NCI-H187 (cell line): ENCODE measurements around the gene PRND.
"Not testable (repeated sequence)": the region's sequence is repeated elsewhere in the genome, so short reads cannot be mapped to it uniquely, and the experiment has no call there.

Experiments used
- DNase-seq, 2 experiments: peaks; one replicate each; lab custom pipeline; 2025; lab: John Stamatoyannopoulos, UW

The PRND gene

DNA sequence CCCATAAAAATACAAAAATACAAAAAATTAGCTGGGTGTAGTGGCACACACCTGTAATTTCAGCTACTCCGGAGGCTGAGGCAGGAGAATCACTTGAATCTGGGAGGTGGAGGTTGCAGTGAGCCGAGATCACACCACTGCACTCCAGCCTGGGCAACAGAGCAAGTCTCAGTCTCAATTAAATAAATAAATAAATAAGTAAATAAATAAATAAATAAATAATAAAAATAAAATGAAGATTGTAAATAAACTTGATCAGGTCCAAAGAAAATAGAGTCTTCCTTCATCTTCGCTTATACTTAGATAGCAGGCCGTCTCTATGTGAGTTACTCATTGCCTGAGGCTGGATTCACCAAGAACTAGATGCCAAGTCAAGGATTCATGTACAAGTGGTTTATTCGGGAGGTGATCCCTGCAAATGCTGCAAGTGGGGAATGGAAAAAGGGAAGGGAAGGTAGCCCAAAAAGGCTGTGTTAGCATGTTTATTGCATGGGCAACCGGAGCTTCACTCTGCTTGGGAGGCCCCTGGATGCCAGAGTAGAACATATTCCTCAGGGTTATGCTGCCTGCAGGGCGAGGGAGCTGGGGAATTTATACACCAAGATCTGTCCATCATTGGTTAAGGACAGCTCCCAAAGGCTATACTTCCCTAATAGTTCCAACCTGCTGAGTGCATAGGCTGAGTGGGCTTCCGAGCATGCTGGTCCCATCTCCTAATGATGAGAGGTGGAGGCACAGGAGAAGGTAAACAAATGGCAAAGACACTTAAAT, 16.3 kb downstream of the PRND start:
- DNase-seq: no peak

DNA sequence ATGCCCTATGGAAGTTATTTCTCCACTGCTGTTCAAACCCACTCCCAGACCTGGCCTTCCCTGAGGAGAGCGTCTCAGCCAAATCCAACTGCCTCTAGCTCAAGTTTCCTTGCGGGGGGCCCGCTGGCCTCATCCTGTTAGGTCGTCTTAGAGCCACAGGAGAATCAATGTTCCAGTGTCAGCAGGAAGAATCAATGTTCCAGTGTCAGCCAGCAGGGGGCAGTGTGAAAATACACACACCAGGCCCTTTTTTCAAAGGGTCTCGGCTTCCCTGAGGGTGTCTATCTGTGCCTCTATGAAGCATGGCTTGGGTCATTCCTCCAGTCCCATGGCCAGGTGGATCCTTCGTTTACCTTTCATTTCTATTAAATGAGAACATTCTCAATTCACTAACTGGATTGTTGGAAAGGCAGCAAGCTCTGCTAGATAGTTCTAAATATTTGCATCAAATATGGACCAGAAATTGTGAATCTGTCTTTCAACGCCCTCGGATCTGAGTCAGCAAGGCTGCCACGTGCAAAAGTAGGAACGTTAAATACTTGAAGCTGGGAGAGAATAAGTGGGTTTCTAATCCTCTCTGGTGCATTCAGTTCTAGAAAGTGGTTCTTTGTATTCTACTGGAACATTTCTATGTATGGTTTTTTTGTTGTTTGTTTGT, 19.2 kb downstream of the PRND start:
- DNase-seq: peak in 1 of 2 experiments; percentile 37

DNA sequence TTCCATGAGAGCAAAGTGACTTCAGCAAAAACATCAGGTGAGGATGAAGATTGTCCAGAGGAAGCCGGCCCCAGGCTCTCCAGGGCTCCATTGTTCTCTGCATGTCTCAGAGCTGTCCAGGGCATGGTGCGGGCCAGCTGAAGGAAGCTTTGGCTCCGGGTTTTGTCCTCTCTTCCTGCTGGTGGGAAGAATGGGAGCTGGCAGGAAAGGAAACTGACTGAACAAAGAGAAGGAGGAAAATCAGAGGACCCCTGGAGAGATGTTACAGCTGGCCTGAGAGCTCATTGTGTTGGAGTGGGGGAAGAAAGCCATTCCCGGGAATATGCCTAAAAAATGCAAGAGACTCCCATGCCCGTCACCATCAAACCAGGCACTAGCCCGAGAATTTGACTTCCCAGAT, 27.1 kb downstream of the PRND start:
- DNase-seq: no peak

DNA sequence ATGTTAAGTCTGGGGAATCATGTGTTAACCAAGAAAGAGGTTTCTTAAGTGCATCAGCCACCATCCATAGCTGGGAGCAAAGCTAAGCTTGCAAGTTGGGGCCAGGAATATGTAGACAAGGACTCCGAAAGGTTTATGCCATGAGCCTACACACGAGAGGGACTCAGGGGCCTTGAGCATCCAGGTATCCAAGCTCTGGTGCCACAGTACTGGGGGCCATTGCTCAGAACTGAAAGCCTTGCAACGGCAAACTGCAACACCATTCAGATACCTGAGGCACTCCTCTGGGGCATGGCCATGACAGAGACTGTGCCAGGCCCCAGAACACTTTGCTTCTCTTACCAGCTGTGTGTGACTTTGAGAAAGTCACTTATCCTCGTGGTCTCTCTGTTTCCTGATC, 27.6 kb downstream of the PRND start:
- DNase-seq: no peak

DNA sequence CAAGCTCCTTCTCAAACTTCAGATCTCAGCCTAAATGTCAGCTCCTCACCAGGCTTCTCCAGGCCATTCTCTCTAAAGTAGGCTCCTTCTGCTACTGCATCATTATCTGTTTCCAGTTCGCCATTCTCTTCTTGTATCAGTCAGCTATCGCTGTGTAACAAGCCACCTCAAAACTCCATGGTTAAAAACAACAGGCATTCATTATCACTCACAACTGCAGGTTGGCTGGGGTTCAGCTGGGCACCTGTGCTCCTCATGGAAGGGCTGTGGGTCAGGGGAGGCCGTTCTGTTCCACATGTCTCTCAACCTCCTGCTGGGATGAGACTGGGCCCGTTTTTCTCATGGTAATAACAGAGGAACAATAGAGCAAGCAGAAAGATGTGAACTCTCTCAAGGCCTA, 28.7 kb downstream of the PRND start:
- DNase-seq: no peak

DNA sequence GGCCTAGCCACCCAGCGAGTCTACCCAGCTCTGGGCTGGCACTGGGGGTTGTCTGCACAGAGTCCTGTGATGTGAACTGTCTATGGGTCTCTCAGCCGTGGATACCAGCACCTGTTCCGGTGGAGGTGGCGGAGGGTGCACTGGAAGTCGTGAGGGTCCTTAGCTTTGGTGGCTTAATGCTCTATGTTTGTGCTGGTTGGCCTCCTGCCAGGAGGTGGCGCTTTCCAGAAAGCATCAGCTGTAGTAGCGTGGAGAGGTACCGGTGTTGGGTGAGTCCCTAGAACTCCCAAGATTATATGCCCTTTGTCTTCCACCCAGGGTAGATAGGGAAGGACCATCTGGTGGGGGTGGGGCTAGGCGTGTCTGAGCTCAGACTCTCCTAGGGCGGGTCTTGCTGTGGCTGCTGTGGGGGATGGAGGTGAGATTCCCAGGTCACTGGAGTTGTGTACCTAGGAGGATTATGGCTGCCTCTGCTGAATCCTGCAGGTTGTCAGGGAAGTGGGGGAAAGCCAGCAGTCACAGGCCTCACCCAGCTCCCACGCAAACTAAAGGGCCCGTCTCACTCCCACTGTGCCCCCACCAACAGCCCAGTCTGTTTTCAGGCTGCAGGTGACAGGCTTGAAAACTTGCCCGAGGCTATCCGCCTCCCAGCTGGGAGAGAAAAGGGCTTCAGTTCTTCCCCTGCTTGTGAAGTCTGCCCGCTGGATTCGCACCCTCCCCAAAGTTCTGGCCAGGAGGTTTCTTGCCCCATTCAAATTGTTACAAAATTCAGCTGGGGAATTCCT, 37.6 kb downstream of the PRND start:
- DNase-seq: peak in 1 of 2 experiments; percentile 16

DNA sequence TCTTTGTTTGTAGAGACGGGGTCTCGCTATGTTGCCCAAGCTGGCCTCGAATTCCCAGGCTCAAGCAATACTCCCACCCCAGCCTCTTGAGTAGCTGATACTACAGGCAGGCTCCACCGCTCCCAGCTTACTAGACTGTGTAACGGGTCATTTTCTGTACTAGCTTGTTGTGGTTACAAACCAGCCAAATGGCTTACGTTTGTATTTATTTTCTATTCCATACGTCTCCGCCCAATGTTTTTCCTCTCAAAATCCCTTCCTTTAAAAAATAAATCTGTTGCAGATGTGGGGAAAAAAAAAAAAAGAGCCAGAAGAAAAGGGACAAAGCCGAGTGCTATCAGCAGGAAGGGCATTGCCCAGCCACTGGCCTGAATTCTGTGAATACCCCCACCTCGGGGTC, 41.6 kb downstream of the PRND start:
- no peak for DNase-seq

DNA sequence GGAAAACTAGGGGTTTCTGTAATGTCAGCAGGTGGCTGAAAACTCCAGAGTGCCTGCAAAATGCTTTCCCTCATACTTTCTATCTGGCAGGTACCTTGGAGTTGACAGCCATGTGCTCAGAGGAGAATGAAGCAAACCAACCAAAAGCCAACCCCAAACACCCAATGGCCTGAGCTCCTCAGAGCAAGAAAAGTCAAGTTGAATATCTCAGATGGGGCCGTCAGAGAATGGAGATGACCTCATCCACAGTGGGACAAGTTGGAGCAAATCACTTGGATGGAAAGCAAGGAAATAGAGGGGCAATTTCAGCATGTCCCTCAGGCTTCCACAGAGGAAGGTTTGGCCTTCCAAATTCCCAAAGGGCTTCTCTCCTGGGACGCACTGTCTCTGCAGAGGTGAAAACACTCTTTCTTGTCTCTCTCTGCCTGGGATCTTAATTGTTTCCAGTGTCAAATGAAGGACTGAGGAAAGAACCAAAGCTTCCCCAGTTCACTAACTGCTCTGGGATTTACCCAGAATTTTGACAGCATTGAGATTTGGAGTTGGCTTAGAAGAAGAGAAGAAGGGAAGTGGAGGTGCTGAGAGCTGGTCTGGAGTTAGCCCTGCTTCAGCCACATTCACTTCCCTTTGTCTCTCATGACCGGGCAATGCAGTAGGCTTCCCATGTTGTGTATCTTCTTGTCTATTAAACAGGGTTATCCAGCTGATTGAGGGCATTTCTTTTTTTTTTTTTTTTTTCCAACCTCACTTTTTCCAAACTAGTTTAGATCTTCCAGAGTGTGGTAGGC, 42.2 kb downstream of the PRND start:
- no peak for DNase-seq

DNA sequence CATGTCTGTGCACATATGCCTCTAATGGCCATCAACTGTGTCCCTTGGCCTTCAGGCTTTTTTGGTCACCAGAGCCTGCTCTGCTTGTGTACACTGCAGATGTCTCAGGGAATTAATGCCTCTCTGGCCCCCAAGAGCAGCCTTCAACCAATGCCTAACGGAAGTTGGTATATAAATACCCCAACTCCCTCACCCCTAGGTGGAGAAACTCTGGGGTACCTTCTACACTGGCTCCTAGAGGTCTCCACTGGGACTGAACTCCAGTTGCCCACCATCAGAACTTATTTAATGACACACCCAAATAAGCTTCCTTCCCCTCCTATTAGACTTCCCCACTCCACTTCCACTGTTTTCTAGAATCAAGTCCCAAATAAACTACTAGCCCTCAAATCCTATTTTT, 43.1 kb downstream of the PRND start:
- DNase-seq: no peak

DNA sequence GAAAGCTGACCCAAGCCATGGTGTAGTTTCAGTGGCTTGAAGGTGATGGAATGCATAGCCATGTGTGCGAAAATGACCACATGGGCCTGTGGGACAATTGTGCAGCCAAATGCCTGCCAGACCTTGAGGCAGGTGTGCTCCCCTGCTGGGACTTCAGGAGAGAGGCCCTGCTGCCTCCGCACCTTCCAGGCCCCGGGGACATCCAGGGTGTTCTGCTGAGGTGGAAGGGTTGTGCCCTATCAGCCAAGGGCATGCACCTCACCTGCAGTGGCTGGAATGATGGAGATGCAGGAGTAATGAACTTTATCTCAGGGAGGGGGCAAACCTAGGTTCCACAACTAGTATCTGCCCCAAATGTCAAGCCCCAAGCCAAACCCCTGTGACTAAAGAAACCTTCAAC, 44.0 kb downstream of the PRND start:
- DNase-seq: no peak

DNA sequence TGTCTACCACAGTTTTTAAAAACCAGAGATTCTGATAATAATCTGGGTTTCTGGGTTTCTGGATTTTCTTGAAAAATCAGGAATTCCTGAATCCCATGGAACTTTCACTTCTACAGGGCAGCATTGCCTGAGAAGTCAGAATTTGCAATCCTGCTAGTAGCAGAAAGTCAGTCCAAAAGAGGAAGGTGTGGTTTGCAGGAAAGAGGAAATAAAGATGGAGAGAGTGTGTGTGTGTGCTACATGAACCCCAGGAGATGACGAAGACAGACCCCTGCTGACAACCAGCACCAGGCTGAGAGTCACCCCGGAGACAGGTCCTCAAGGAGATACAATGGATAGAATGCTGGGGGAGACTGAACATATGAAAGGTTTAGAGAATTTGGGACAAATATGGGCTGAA, 44.9 kb downstream of the PRND start:
- no peak for DNase-seq

DNA sequence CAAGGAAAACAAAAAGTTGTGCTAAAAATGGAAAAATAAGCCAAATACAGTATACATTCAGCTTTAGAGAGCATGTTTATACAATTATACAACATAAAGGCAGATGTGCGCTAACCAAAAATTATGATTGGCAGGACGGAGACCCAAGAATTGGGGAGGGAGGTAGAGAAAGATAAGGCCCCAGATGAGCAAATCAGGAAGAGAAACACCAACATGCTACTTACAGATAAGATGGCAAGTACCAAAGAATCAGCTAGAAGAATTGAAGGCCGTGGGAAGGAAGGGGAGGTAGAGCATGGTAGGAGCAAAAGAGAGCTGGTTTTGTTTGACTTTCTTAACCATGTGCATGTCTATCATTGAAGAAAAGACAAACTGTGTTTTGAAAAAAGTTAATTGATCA, 45.4 kb downstream of the PRND start:
- no peak for DNase-seq

DNA sequence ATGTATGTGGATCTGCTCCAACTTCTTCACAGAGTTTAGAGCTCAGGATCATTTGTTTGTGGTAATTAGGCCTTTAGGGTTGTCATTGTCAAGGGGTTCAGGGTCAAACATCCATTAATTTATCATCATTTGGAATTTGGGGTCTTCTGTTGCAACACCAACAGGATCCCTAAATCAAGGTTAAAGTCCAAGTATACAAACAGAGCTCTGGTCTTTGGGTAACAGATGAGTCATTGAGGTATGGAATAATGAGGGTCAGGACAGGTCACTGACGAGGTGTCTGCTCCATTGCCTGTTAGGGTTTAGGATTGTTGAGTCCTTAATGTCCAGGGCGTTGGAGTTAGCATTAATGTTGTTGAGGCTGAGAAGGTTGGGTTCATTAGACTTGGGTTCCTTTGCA, 47.6 kb downstream of the PRND start:
- DNase-seq: no peak

DNA sequence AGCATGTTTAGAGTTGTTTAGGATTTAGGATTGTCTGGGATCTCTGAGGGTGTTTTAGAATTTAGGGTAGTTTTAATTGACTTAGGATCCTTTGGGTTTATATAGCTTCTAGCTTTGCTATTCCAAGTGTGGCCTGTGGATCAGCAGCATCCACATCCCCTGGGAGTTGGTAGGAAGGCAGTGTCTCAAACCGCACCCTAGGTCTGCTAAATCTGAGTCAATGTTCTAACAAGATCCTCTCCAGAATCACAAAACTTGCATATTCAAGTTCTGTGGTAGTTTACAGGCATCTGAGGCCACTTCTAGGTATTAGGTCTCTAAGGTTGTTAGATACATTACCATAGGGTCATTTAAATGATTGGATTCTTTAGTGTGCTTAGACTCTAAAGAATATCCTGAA, 48.3 kb downstream of the PRND start:
- no peak for DNase-seq

DNA sequence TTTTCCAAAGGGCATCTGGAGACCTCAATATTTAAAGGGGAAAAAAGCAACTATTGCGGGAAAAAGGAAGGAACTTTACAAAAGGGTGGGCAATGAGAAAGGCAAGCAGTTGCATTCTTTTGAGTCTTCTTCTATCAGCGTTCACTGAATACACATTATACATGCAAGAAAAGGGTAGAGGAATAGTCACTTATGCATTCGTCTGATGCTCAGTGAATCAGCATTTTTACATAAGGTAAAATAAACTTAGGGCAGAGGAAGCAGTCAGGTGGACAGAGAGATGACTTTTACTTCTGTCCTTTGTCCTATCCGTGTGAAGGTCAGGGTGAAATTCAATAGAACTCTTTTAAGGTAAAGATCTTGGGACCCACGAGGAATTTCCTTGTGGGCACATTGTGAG, 49.3 kb downstream of the PRND start:
- DNase-seq: no peak

DNA sequence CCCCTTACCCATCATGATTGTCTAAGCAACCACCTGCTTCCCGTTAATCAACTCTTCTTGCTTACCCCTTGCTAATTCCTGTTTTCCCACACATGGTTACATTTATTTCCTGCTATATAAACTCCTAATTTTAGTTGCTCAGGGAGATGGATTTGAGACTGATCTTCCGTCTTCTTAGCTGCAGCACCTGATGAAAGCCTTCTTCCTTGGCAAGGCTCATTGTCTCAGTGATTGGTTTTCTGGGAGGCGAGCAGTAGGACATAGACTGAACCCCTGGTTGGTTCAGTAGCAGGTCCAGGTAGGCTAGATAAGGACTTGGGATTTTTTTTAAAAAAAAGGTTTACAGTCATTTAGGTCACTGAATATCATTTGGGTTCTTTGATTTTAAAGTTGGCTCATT, 50.4 kb downstream of the PRND start:
- DNase-seq: no peak

DNA sequence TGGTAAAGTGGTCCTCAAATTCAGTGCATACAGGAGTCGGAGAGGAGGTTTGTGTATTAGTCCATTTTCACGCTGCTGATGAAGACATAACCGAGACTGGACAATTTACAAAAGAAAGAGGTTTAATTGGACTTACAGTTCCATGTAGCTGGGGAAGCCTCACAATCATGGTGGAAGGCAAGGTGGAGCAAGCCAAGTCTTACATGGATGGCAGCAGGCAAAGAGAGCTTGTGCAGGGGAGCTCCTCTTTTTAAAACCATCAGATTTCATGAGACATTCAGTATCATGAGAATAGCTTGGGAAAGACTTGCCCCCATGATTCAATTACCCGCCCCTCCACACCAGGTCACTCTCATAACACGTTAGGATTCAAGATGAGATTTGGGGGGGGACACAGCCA, 51.3 kb downstream of the PRND start:
- DNase-seq: not testable (repeated sequence)

DNA sequence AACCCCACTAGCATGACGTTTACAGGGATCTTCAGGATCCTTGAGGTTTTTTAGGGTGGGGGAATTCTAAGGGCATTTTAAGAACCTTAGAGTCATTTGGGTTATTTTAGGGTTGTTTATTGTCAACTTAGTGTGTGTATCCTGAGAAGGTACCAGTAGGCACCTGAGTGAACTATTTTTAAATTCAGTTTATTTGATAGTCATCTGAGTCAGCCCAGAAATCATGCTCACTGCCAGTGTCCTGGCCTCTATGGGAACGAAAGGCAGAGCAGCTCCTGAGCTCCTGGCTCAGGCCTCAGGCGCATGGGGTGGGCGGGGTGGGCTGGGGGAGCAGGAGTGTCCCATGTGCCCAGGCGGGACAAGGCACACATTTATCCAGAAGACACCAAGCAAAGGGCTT, 52.0 kb downstream of the PRND start:
- no peak for DNase-seq

DNA sequence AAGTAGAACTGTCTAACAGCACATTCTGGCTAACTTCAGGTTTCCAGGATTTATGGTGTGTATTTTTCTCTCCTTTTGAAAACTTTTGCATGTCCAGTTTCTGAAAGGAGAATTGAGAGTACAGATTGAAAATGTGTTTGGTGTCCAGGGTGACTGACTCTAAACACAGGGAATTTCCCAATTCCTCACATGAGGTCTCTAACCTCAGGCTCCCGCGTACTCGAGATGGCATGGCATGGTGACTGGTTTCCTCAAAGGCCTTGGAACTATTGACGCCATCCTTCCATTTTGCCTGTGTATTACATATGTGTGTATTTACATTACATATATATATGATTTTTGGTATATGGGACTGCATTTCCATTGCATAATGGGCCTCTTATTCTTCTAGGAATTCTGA, 52.5 kb downstream of the PRND start:
- no peak for DNase-seq

DNA sequence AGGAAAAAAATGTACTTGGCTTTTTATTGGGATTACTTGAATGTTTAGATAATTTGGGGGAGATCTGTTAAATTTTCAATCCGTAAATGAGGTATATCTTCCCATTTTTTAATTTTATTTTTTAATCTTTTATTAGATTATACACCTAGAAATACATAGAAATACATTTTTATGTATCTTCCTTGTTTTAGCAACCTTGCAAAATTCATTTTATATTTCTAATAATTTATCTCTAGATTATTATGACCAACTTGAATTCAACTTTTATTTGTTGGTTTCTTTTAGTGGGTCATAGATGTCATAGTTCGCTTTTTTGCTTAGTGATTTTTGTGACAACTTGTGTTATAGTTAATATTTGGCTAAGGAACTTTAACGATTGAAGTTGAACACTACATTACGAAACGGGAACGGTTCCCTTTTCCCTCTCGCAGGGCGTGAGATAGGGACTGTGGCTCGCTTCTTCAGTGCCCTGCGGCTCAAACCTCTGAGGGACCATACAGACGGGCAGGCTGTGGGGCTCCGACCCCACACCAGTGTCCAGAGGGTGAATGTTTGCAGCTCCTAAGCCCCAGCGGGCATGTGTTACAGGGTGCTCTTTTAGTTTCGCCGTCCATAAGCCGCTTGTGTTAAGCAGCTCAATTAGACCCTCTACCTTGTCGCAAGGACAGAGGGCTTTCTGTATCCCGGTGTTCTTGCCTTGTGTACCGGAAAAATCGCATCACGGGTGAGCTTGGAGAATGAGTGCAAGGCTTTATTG, 53.8 kb downstream of the PRND start:
- no peak for DNase-seq

DNA sequence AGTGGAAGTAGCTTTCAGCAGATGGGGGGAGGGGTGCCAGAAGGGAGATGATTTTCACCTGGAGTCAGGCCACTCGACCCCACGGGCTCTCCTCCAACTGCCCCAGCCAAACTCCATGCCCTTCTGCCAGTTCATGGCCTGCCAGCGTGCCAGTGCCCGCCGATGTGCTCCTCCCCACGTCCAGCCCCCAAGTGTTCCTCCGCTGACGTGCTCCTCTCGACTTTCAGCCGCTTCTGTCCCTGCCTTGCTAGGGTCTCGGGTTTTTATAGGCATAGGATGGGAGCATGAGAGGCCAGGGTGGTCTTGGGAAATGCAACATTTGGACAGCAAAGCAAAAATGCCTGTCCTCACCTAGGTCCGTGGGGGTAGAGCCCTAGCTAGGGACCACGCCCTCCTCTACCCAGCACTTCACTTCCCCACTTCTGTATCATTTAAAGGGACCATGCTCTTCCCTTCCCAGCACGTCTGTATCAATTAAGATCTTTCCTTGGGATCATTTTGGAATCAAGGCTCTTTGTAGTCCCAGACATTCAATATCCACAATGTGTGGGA, 54.4 kb downstream of the PRND start:
- no peak for DNase-seq
